Effector memory CD8-positive, alpha-beta T cell (primary cell): Measurements from ENCODE around the gene ADGRG3.

Experiments used
- ATAC-seq: fragments of 150-1000 bp; cut with Tn5 transposase; replicated peaks from 2 replicates; pipeline ENCODE4 v1.10.0; 2021; ENCODE audit warnings: mild to moderate bottlenecking, moderate library complexity
- DNase-seq, 3 experiments: peaks; one replicate each; pipeline ENCODE4 v3.0.0; 2021
- H3K27ac Mint-ChIP-seq, 2 donors: one replicate each; pipeline ENCODE4 v1.8.0; 2022; ENCODE audit warnings: mild to moderate bottlenecking in 2 of 2, mixed read lengths in 2 of 2, moderate library complexity in 2 of 2
- H3K27me3 Mint-ChIP-seq, 2 donors: one replicate each; pipeline ENCODE4 v1.8.0; 2022; ENCODE audit warnings: mixed read lengths in 2 of 2
- H3K36me3 Mint-ChIP-seq: one replicate; pipeline ENCODE4 v1.8.0; 2022; ENCODE audit warnings: mild to moderate bottlenecking, moderate library complexity, mixed read lengths; ENCODE audit not compliant: insufficient read depth
- H3K4me1 Mint-ChIP-seq, 2 donors: one replicate each; pipeline ENCODE4 v1.8.0; 2022; ENCODE audit warnings: low read depth in 2 of 2, mixed read lengths in 2 of 2
- H3K4me3 Mint-ChIP-seq, 2 donors: one replicate each; pipeline ENCODE4 v1.8.0; 2022; ENCODE audit warnings: mild to moderate bottlenecking in 2 of 2, mixed read lengths in 2 of 2, moderate library complexity in 2 of 2
- H3K9me3 Mint-ChIP-seq, 2 donors: one replicate each; pipeline ENCODE4 v1.8.0; 2022; ENCODE audit warnings: mixed read lengths in 2 of 2

The ADGRG3 gene

GRCh38 chr16:57657228-57657627, 10.9 kb upstream of the ADGRG3 start:
- Mint-ChIP-seq H3K9me3 (no peaks in the 10 kb centered on the region), H3K36me3 (peaks cover 59% of the 10 kb centered on the region), H3K27me3 (no peaks in the 10 kb centered on the region), H3K4me3 (peak overlapping the region in 1 of 2 donors; percentile 76), H3K27ac (peak overlapping the region; percentile 69 to 93), H3K4me1 (peaks cover 17 to 37% of the 10 kb centered on the region in 2 donors)
- ATAC-seq (no peak), DNase-seq (no peak)

GRCh38 chr16:57658130-57658877, 9.8 kb upstream of the ADGRG3 start:
- ATAC-seq = no peak

GRCh38 chr16:57658878-57659674, 9.0 kb upstream of the ADGRG3 start:
- Mint-ChIP-seq H3K27me3 (no peaks in the 10 kb centered on the region), H3K9me3 (no peaks in the 10 kb centered on the region), H3K27ac (peak overlapping the region; percentile 60 to 88), H3K4me3 (no peak overlapping the region), H3K36me3 (peaks cover 48% of the 10 kb centered on the region), H3K4me1 (peaks cover 16 to 28% of the 10 kb centered on the region in 2 donors)
- DNase-seq (no peak), ATAC-seq (no peak)

More at GRCh38 chr16:57658130-57658877, 9.8 kb upstream of the ADGRG3 start:
- Mint-ChIP-seq H3K9me3 (no peaks in the 10 kb centered on the region), H3K36me3 (peaks cover 51% of the 10 kb centered on the region), H3K4me3 (no peak overlapping the region), H3K27ac (peak overlapping the region; percentile 60 to 93), H3K4me1 (peaks cover 16 to 35% of the 10 kb centered on the region in 2 donors), H3K27me3 (no peaks in the 10 kb centered on the region)
- no peak for DNase-seq

- Mint-ChIP-seq H3K4me3 (no peak overlapping the region), H3K36me3 (peaks cover 41% of the 10 kb centered on the region), H3K27me3 (no peaks in the 10 kb centered on the region), H3K9me3 (no peaks in the 10 kb centered on the region), H3K27ac (peak overlapping the region; percentile 49 to 88), H3K4me1 (peaks cover 15 to 24% of the 10 kb centered on the region in 2 donors)
- ATAC-seq = no peak
- no peak for DNase-seq
Observed at GRCh38 chr16:57660715-57661463, 7.2 kb upstream of the ADGRG3 start.

GRCh38 chr16:57661510-57661909, 6.6 kb upstream of the ADGRG3 start:
- H3K36me3 Mint-ChIP-seq = peaks cover 37% of the 10 kb centered on the region
- DNase-seq (no peak), ATAC-seq (no peak)
- no peaks in the 10 kb centered on the region for H3K27me3 Mint-ChIP-seq
- peak overlapping the region in 1 of 2 donors; percentile 88 for H3K27ac Mint-ChIP-seq
- H3K9me3 Mint-ChIP-seq = no peaks in the 10 kb centered on the region
- no peak overlapping the region for H3K4me3 Mint-ChIP-seq
- peaks cover 9 to 18% of the 10 kb centered on the region in 2 donors for H3K4me1 Mint-ChIP-seq

- peak overlapping the region in 1 of 2 donors; percentile 6 for H3K27ac Mint-ChIP-seq
- H3K9me3 Mint-ChIP-seq = no peaks in the 10 kb centered on the region
- no peaks in the 10 kb centered on the region for H3K27me3 Mint-ChIP-seq
- H3K36me3 Mint-ChIP-seq = peaks cover 30% of the 10 kb centered on the region
- DNase-seq (no peak), ATAC-seq (no peak)
- H3K4me1 Mint-ChIP-seq = peaks cover 5 to 11% of the 10 kb centered on the region in 2 donors
- no peak overlapping the region for H3K4me3 Mint-ChIP-seq
Observed at GRCh38 chr16:57661936-57662906, 5.9 kb upstream of the ADGRG3 start.

GRCh38 chr16:57663436-57663835, 4.7 kb upstream of the ADGRG3 start:
- Mint-ChIP-seq H3K4me1 (peaks cover 1 to 7% of the 10 kb centered on the region in 2 donors), H3K4me3 (no peak overlapping the region), H3K9me3 (no peaks in the 10 kb centered on the region), H3K27ac (no peak overlapping the region), H3K27me3 (no peaks in the 10 kb centered on the region), H3K36me3 (peaks cover 22% of the 10 kb centered on the region)
- ATAC-seq (no peak), DNase-seq (no peak)

GRCh38 chr16:57663917-57664661, 4.0 kb upstream of the ADGRG3 start:
- Mint-ChIP-seq H3K9me3 (no peaks in the 10 kb centered on the region), H3K27ac (peak overlapping the region in 1 of 2 donors; percentile 24), H3K4me1 (peaks cover 4 to 10% of the 10 kb centered on the region in 2 donors), H3K27me3 (no peaks in the 10 kb centered on the region), H3K36me3 (peaks cover 22% of the 10 kb centered on the region), H3K4me3 (no peak overlapping the region)
- ATAC-seq = no peak
- no peak for DNase-seq

- Mint-ChIP-seq H3K27me3 (no peaks in the 10 kb centered on the region), H3K4me3 (no peak overlapping the region), H3K9me3 (no peaks in the 10 kb centered on the region), H3K4me1 (peaks cover 9 to 16% of the 10 kb centered on the region in 2 donors), H3K36me3 (peaks cover 20% of the 10 kb centered on the region), H3K27ac (peak overlapping the region in 1 of 2 donors; percentile 24)
- ATAC-seq (no peak), DNase-seq (no peak)
Observed at GRCh38 chr16:57664662-57665025, 3.5 kb upstream of the ADGRG3 start.

- H3K27ac Mint-ChIP-seq = peak overlapping the region in 1 of 2 donors; percentile 24
Observed at GRCh38 chr16:57665541-57665940, 2.6 kb upstream of the ADGRG3 start.

GRCh38 chr16:57666353-57667047, 1.6 kb upstream of the ADGRG3 start:
- no peak overlapping the region for H3K4me3 Mint-ChIP-seq
- no peaks in the 10 kb centered on the region for H3K9me3 Mint-ChIP-seq
- DNase-seq (no peak), ATAC-seq (no peak)
- H3K27me3 Mint-ChIP-seq = no peaks in the 10 kb centered on the region
- peaks cover 14% of the 10 kb centered on the region for H3K36me3 Mint-ChIP-seq
- peaks cover 9 to 15% of the 10 kb centered on the region in 2 donors for H3K4me1 Mint-ChIP-seq
- peak overlapping the region in 1 of 2 donors; percentile 41 for H3K27ac Mint-ChIP-seq

More at GRCh38 chr16:57665541-57665940, 2.6 kb upstream of the ADGRG3 start:
- Mint-ChIP-seq H3K4me3 (no peak overlapping the region), H3K36me3 (peaks cover 14% of the 10 kb centered on the region), H3K4me1 (peaks cover 9 to 15% of the 10 kb centered on the region in 2 donors), H3K9me3 (no peaks in the 10 kb centered on the region), H3K27me3 (no peaks in the 10 kb centered on the region)
- ATAC-seq (no peak), DNase-seq (no peak)
